Activated CD4-positive, alpha-beta T cell treated with anti-CD3 and anti-CD28 coated beads, Interleukin-2, amount 10 ng/mL, durations not matched to agents 7 days and 5 days (primary cell): Measurements from ENCODE around the gene TMTC2. TPM values are rescaled to one million over a fixed set of nuclear protein-coding genes. Genes with fewer than 3 reads are reported as not detected.

ENCODE experiments used
- CTCF ChIA-PET: fragments of 350-600 bp; sonication (Branson Sonifier 250); formaldehyde crosslinking; loops from one replicate; lab custom pipeline; 2021; ENCODE audit warnings: antibody characterized with exemption; lab: Charles Lee
- POLR2A ChIA-PET: fragments of 350-600 bp; sonication (Branson Sonifier 250); formaldehyde crosslinking; loops from one replicate; lab custom pipeline; 2021; ENCODE audit warnings: antibody characterized with exemption; lab: Charles Lee
- DNase-seq: peaks from one replicate; pipeline ENCODE4 v3.0.0-alpha.2; 2020
- H3K27ac Mint-ChIP-seq: one replicate; pipeline ENCODE4 v1.8.0; 2021; ENCODE audit warnings: mild to moderate bottlenecking, moderate library complexity, mixed read lengths
- H3K27me3 Mint-ChIP-seq: one replicate; pipeline ENCODE4 v1.8.0; 2021; ENCODE audit warnings: mixed read lengths
- H3K36me3 Mint-ChIP-seq: one replicate; pipeline ENCODE4 v1.8.0; 2021; ENCODE audit warnings: low read depth, mixed read lengths
- H3K4me1 Mint-ChIP-seq: one replicate; pipeline ENCODE4 v1.8.0; 2021; ENCODE audit warnings: mixed read lengths
- H3K4me3 Mint-ChIP-seq: one replicate; pipeline ENCODE4 v1.8.0; 2021; ENCODE audit warnings: mild to moderate bottlenecking, moderate library complexity, mixed read lengths
- H3K9me3 Mint-ChIP-seq: one replicate; pipeline ENCODE4 v1.8.0; 2021; ENCODE audit warnings: mixed read lengths
- total RNA-seq, 2 experiments: library from RNA; stranded (reverse); gene quantifications; one replicate each; pipeline ENCODE4 v1.2.3, GENCODE V29; 2021

Gene TMTC2
- total RNA-seq, 2 experiments from 2014 or later: 1.8 to 2.5 TPM

GRCh38 chr12:83130178-83130577 is 443.5 kb downstream of the TMTC2 start:
- H3K4me1 Mint-ChIP-seq: no peaks in the 10 kb centered on the region

DNA sequence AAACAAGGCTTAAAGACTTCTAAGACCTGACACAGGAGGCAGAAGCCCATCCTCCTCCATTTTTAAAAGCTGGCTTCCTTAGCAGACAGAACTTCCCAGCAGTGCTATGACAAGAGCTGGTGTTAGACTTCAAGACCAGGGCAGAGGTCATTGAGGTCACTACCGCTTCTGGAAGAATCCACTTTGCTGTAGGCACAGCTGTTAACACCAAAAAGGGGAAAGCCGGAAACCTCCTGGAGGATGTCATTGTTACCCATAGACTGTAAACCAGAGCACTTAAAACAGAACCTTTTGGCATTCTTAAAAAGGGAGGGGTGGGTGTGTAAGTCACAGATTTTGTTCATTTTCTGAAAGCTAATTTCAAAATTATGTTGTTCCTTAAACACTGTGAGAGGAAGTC is 445.7 kb downstream of the TMTC2 start:
- no peak overlapping the region for H3K4me3 Mint-ChIP-seq
- ChIA-PET POLR2A (no interaction called here), CTCF (no interaction called here)
- H3K27me3 Mint-ChIP-seq: no peaks in the 10 kb centered on the region
- H3K9me3 Mint-ChIP-seq: no peaks in the 10 kb centered on the region
- H3K36me3 Mint-ChIP-seq: no peaks in the 10 kb centered on the region
- no peak for DNase-seq
- H3K27ac Mint-ChIP-seq: no peak overlapping the region
- no peaks in the 10 kb centered on the region for H3K4me1 Mint-ChIP-seq

More at GRCh38 chr12:83130178-83130577, 443.5 kb downstream of the TMTC2 start:
- Mint-ChIP-seq H3K36me3 (no peaks in the 10 kb centered on the region), H3K27ac (no peak overlapping the region), H3K4me3 (no peak overlapping the region), H3K27me3 (no peaks in the 10 kb centered on the region), H3K9me3 (no peaks in the 10 kb centered on the region)
- no peak for DNase-seq
- ChIA-PET CTCF (no interaction called here), POLR2A (no interaction called here)

DNA sequence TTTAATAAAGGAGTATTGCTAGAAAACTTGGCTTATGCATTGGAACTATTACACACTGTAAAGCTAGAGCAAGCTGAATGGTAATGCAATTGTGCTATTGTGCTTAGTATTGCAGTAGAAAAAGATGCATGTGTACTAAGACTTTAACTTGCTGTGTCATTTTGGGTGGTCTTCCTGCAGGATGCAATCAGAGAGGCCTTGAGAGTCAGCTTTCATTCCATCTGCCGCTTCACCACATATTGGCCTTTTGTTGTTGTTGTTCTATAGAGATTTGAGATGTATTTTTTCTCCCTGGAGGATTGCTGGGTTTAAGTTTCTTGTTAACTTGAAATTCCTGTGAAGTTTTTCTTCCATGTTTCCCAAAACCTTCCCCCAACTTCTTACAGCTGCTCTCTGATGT is 449.7 kb downstream of the TMTC2 start:
- Mint-ChIP-seq H3K4me1 (no peaks in the 10 kb centered on the region), H3K27ac (no peak overlapping the region), H3K36me3 (no peaks in the 10 kb centered on the region), H3K9me3 (peaks cover 11% of the 10 kb centered on the region), H3K4me3 (no peak overlapping the region), H3K27me3 (no peaks in the 10 kb centered on the region)
- ChIA-PET POLR2A (no interaction called here), CTCF (no interaction called here)
- no peak for DNase-seq

GRCh38 chr12:83140135-83140534 is 453.4 kb downstream of the TMTC2 start:
- no peaks in the 10 kb centered on the region for H3K36me3 Mint-ChIP-seq
- H3K4me3 Mint-ChIP-seq: no peak overlapping the region
- no peak overlapping the region for H3K27ac Mint-ChIP-seq
- no peaks in the 10 kb centered on the region for H3K4me1 Mint-ChIP-seq
- CTCF ChIA-PET: no interaction called here
- no peaks in the 10 kb centered on the region for H3K27me3 Mint-ChIP-seq
- peaks cover 13% of the 10 kb centered on the region for H3K9me3 Mint-ChIP-seq
- POLR2A ChIA-PET: no interaction called here
- DNase-seq: no peak

GRCh38 chr12:83141460-83141994 is 454.8 kb downstream of the TMTC2 start:
- Mint-ChIP-seq H3K27ac (no peak overlapping the region), H3K27me3 (no peaks in the 10 kb centered on the region), H3K4me3 (no peak overlapping the region), H3K36me3 (no peaks in the 10 kb centered on the region), H3K9me3 (peaks cover 13% of the 10 kb centered on the region), H3K4me1 (no peaks in the 10 kb centered on the region)
- DNase-seq: no peak
- ChIA-PET POLR2A (no interaction called here), CTCF (no interaction called here)

- ChIA-PET POLR2A (no interaction called here), CTCF (no interaction called here)
- H3K27me3 Mint-ChIP-seq: no peaks in the 10 kb centered on the region
Observed at GRCh38 chr12:83142914-83143313, 456.2 kb downstream of the TMTC2 start.

DNA sequence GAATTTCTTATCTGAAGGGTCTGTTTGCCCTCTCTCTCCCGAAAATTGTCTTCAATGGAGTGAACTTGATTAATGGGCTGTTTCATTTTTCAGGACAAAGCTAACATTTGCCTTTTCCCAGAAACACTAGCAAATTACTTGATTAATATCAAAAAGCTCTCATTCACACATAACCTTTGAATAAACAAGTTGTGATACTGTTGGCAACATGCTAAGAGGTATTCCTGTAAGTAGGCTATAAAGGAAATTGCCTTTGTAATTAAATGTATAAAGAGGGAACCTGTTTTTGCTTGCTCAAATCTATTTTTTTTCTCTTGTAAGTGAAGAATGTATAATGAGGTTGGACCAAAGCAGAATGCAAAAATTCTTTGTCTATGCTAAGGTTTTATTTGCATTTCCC is 457.2 kb downstream of the TMTC2 start:
- DNase-seq: no peak
- H3K27me3 Mint-ChIP-seq: no peaks in the 10 kb centered on the region
- ChIA-PET POLR2A (no interaction called here), CTCF (no interaction called here)
- H3K9me3 Mint-ChIP-seq: peaks cover 13% of the 10 kb centered on the region
- H3K4me1 Mint-ChIP-seq: no peaks in the 10 kb centered on the region
- H3K36me3 Mint-ChIP-seq: no peaks in the 10 kb centered on the region
- H3K27ac Mint-ChIP-seq: no peak overlapping the region
- H3K4me3 Mint-ChIP-seq: no peak overlapping the region

More at GRCh38 chr12:83142914-83143313, 456.2 kb downstream of the TMTC2 start:
- H3K27ac Mint-ChIP-seq: no peak overlapping the region
- no peaks in the 10 kb centered on the region for H3K36me3 Mint-ChIP-seq
- DNase-seq: no peak
- no peaks in the 10 kb centered on the region for H3K4me1 Mint-ChIP-seq
- peaks cover 13% of the 10 kb centered on the region for H3K9me3 Mint-ChIP-seq
- no peak overlapping the region for H3K4me3 Mint-ChIP-seq

- Mint-ChIP-seq H3K36me3 (no peaks in the 10 kb centered on the region), H3K27me3 (no peaks in the 10 kb centered on the region), H3K4me1 (no peaks in the 10 kb centered on the region), H3K27ac (no peak overlapping the region), H3K9me3 (peaks cover 5% of the 10 kb centered on the region), H3K4me3 (no peak overlapping the region)
- CTCF ChIA-PET: no interaction called here
- no peak for DNase-seq
- POLR2A ChIA-PET: no interaction called here
Observed at GRCh38 chr12:83145325-83145840, 458.7 kb downstream of the TMTC2 start.

GRCh38 chr12:83147341-83147740 is 460.6 kb downstream of the TMTC2 start:
- H3K27me3 Mint-ChIP-seq: no peaks in the 10 kb centered on the region
- ChIA-PET CTCF (no interaction called here), POLR2A (no interaction called here)
- H3K36me3 Mint-ChIP-seq: no peaks in the 10 kb centered on the region
- no peaks in the 10 kb centered on the region for H3K9me3 Mint-ChIP-seq
- H3K4me1 Mint-ChIP-seq: no peaks in the 10 kb centered on the region
- H3K4me3 Mint-ChIP-seq: no peak overlapping the region
- no peak for DNase-seq
- no peak overlapping the region for H3K27ac Mint-ChIP-seq

- Mint-ChIP-seq H3K9me3 (no peaks in the 10 kb centered on the region), H3K4me3 (no peak overlapping the region), H3K4me1 (peaks cover 1% of the 10 kb centered on the region), H3K27me3 (no peaks in the 10 kb centered on the region), H3K27ac (no peak overlapping the region), H3K36me3 (no peaks in the 10 kb centered on the region)
- no peak for DNase-seq
- ChIA-PET POLR2A (no interaction called here), CTCF (no interaction called here)
Observed at GRCh38 chr12:83149987-83150386, 463.3 kb downstream of the TMTC2 start.

DNA sequence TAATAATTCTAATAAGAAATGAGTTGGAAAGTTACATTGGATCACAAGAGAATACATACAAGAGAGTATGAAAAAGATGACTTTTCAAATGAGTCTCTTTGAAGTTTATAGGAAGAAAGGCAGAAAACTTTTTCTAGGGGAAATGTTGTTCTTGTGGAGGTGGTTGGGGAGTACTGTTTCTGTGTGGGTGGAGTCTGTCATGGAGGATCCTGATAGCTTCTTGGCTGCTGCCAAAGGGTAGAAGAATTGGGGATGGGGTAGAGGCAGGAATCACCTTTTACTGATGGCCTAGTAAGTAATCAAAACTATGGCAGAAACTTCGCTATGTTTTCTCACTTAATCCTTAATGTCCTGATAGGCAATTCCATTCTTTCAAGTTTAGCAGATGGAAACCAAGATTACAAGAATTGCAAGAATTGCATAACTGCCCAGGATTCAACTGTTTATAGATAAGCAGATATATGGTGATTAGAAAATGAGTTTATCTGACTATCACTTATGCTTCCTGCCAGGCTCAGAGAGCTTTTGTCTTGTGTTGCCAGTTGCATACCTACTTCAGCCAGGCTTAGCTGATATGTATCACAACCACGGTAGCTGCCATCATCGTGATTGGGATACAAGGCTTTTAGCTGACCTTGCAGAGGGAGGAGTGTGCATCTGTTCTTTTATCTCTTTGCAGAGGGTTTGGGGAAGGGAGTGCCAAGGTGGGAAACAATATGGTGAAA is 463.9 kb downstream of the TMTC2 start:
- ChIA-PET CTCF (interaction anchor here (0.6 to 1.0 kb wide), 2 partner anchors 142 to 1009 kb away, joined by 3 read pairs; no protein-coding TSS in a partner anchor), POLR2A (no interaction called here)
- Mint-ChIP-seq H3K36me3 (no peaks in the 10 kb centered on the region), H3K4me1 (peaks cover 1% of the 10 kb centered on the region), H3K27me3 (no peaks in the 10 kb centered on the region), H3K4me3 (no peak overlapping the region), H3K27ac (no peak overlapping the region), H3K9me3 (no peaks in the 10 kb centered on the region)
- DNase-seq: no peak

- Mint-ChIP-seq H3K4me1 (peaks cover 1% of the 10 kb centered on the region), H3K9me3 (no peaks in the 10 kb centered on the region), H3K27me3 (no peaks in the 10 kb centered on the region), H3K4me3 (no peak overlapping the region), H3K27ac (no peak overlapping the region), H3K36me3 (no peaks in the 10 kb centered on the region)
- no peak for DNase-seq
- ChIA-PET POLR2A (no interaction called here), CTCF (no interaction called here)
Observed at GRCh38 chr12:83153177-83153576, 466.5 kb downstream of the TMTC2 start.

DNA sequence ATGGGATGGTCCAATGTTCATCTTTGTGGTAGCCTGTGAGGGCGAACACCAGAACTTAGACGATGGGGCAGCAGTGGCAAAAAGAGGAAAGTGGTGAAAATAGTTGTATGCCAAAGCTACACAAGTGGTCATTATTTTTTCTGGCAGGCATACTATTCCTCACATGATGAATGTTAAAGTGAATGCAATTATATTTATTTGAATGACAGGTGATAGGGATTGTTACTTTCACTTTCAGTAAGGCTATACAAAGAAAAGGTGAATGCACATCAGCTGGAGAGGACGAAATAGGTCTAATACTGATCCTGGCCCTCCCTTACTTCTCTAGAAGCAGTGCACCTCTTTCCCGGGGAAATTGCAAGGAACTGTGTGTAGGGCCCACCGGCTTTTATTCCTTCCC is 470.1 kb downstream of the TMTC2 start:
- CTCF ChIA-PET: no interaction called here
- Mint-ChIP-seq H3K9me3 (no peaks in the 10 kb centered on the region), H3K27ac (no peak overlapping the region), H3K4me1 (peaks cover 1% of the 10 kb centered on the region), H3K4me3 (no peak overlapping the region), H3K27me3 (no peaks in the 10 kb centered on the region), H3K36me3 (no peaks in the 10 kb centered on the region)
- POLR2A ChIA-PET: no interaction called here
- no peak for DNase-seq
